Smooth muscle cell (in vitro differentiated cells): ENCODE results near the gene TUG1. TPM values are rescaled to one million over a fixed set of nuclear protein-coding genes. Genes with fewer than 3 reads are reported as not detected.

Experiments
- DNase-seq: peaks from one replicate; lab custom pipeline; 2025; ENCODE audit not compliant: unreplicated experiment; lab: John Stamatoyannopoulos, UW
- H2AFZ ChIP-seq: fragments of 200-600 bp; sonication (generic); 2 replicates; pipeline ENCODE4 v1.6.0; 2016; ENCODE audit warnings: antibody characterized with exemption, low read depth, mild to moderate bottlenecking
- H3F3A ChIP-seq: fragments of 200-600 bp; sonication (generic); 2 replicates; pipeline ENCODE4 v1.6.0; 2017; ENCODE audit warnings: antibody characterized with exemption, low read depth
- H3K27ac ChIP-seq: fragments of 200-600 bp; sonication (generic); 2 replicates; pipeline ENCODE4 v1.5.1; 2016; ENCODE audit warnings: low read depth, mild to moderate bottlenecking
- H3K27me3 ChIP-seq: fragments of 200-600 bp; sonication (generic); 2 replicates; pipeline ENCODE4 v1.6.1; 2016; ENCODE audit warnings: low read depth, mild to moderate bottlenecking
- H3K36me3 ChIP-seq: fragments of 200-600 bp; sonication (generic); 2 replicates; pipeline ENCODE4 v1.5.1; 2016; ENCODE audit warnings: low read depth
- H3K4me1 ChIP-seq: fragments of 200-600 bp; sonication (generic); 2 replicates; pipeline ENCODE4 v1.5.1; 2016; ENCODE audit warnings: low read depth
- H3K4me2 ChIP-seq: fragments of 200-600 bp; sonication (generic); 2 replicates; pipeline ENCODE4 v1.6.0; 2016; ENCODE audit warnings: mild to moderate bottlenecking
- H3K4me3 ChIP-seq: fragments of 200-600 bp; sonication (generic); 2 replicates; pipeline ENCODE4 v1.5.1; 2016; ENCODE audit warnings: mild to moderate bottlenecking
- H3K79me2 ChIP-seq: fragments of 200-600 bp; sonication (generic); 2 replicates; pipeline ENCODE4 v1.6.0; 2016; ENCODE audit warnings: low read depth, mild to moderate bottlenecking
- H3K9ac ChIP-seq: fragments of 200-600 bp; sonication (generic); 2 replicates; pipeline ENCODE4 v1.6.0; 2016; ENCODE audit warnings: low read depth
- H3K9me3 ChIP-seq: fragments of 200-600 bp; sonication (generic); replicated peaks from 2 replicates; pipeline ENCODE4 v1.5.1; 2016; ENCODE audit warnings: low read depth
- H4K20me1 ChIP-seq: fragments of 200-600 bp; sonication (generic); 2 replicates; pipeline ENCODE4 v1.6.0; 2016; ENCODE audit warnings: low read depth
- CTCF ChIP-seq: fragments of 200-600 bp; sonication (generic); IDR thresholded peaks from 2 replicates; pipeline ENCODE4 v1.5.1; 2017; ENCODE audit warnings: borderline replicate concordance, mild to moderate bottlenecking, antibody characterized with exemption; ENCODE audit not compliant: insufficient read depth, poor library complexity, severe bottlenecking
- WGBS: methylation state at CpG from one replicate; pipeline ENCODE4 v1.1.7; 2016; ENCODE audit warnings: low lambda C conversion rate; 5-methylcytosine and 5-hydroxymethylcytosine counted together
- polyA plus RNA-seq: library from polyadenylated mRNA; unstranded; fragments of >200 nt; fragmentation: Nextera tagmentation; extraction: Ambion mirVana; gene quantifications from 2 replicates; pipeline ENCODE4 v1.2.1, GENCODE V29; 2016
- total RNA-seq: library from RNA; depleted of rRNA; stranded (reverse); fragments of >200 nt; gene quantifications from 2 replicates; pipeline ENCODE4 v1.2.3, GENCODE V29; 2014

TUG1 gene
- total and polyA plus RNA-seq, 2 experiments from 2014 or later: 30.6 to 119 TPM

- Histone ChIP-seq H3K4me1 (no peaks in the 10 kb centered on the region), H3K4me2 (no peak overlapping the region), H3K9ac (no peak overlapping the region), H4K20me1 (no peaks in the 10 kb centered on the region), H2AFZ (no peak overlapping the region), H3K27ac (no peak overlapping the region), H3K27me3 (no peaks in the 10 kb centered on the region), H3K79me2 (no peaks in the 10 kb centered on the region), H3K4me3 (no peak overlapping the region), H3F3A (no peaks in the 10 kb centered on the region), H3K36me3 (no peaks in the 10 kb centered on the region), H3K9me3 (no peaks in the 10 kb centered on the region)
- WGBS: 90% methylated on average over 6 of the region's 6 CpGs
- no peak for TF ChIP-seq CTCF
- DNase-seq: no peak
Observed at GRCh38 chr22:31001124-31001770, 32.2 kb downstream of the TUG1 start.

- TF ChIP-seq CTCF: no peak
- H3K4me2 ChIP-seq: no peak overlapping the region
Observed at GRCh38 chr22:31005535-31005934, 36.5 kb downstream of the TUG1 start.

GRCh38 chr22:31019191-31019930 lies 50.3 kb downstream of the TUG1 start:
- WGBS: 92% methylated on average over 3 of the region's 3 CpGs
- H3K9me3 ChIP-seq: no peaks in the 10 kb centered on the region
- no peaks in the 10 kb centered on the region for H3K36me3 ChIP-seq
- no peak overlapping the region for H3K4me2 ChIP-seq
- no peaks in the 10 kb centered on the region for H3K27me3 ChIP-seq
- no peak for TF ChIP-seq CTCF
- H3K4me3 ChIP-seq: no peak overlapping the region
- no peak overlapping the region for H2AFZ ChIP-seq
- H3K27ac ChIP-seq: no peak overlapping the region
- H3F3A ChIP-seq: no peaks in the 10 kb centered on the region
- DNase-seq: no peak
- H3K4me1 ChIP-seq: no peaks in the 10 kb centered on the region
- H4K20me1 ChIP-seq: no peaks in the 10 kb centered on the region
- H3K79me2 ChIP-seq: no peaks in the 10 kb centered on the region
- no peak overlapping the region for H3K9ac ChIP-seq

More at GRCh38 chr22:31005535-31005934, 36.5 kb downstream of the TUG1 start:
- H3K27me3 ChIP-seq: no peaks in the 10 kb centered on the region
- H3K4me3 ChIP-seq: no peak overlapping the region
- H3K27ac ChIP-seq: no peak overlapping the region
- DNase-seq: no peak
- no peaks in the 10 kb centered on the region for H3K4me1 ChIP-seq
- no peak overlapping the region for H3K9ac ChIP-seq
- H3K36me3 ChIP-seq: no peaks in the 10 kb centered on the region
- H2AFZ ChIP-seq: no peak overlapping the region
- no peaks in the 10 kb centered on the region for H3K79me2 ChIP-seq
- H3F3A ChIP-seq: no peaks in the 10 kb centered on the region
- H3K9me3 ChIP-seq: no peaks in the 10 kb centered on the region
- H4K20me1 ChIP-seq: no peaks in the 10 kb centered on the region
